A673 (cell line): ENCODE data around the gene FLNC. TPM values are rescaled to one million over a fixed set of nuclear protein-coding genes. Genes with fewer than 3 reads are reported as not detected.

Experiments
- BruUV-seq: library from RNA; stranded (reverse); fragments of 400-500 nt; replicated peaks from 2 replicates; lab custom pipeline; 2021; lab: Mats Ljungman, UMichigan
- CTCF ChIA-PET: fragments of 300-600 bp; sonication (Branson Sonifier 250); formaldehyde crosslinking; loops from one replicate; lab custom pipeline; 2022; ENCODE audit warnings: antibody characterized with exemption; lab: Charles Lee
- POLR2A ChIA-PET: fragments of 300-600 bp; sonication (Branson Sonifier 250); formaldehyde crosslinking; loops from one replicate; lab custom pipeline; 2022; ENCODE audit warnings: antibody characterized with exemption; ENCODE audit not compliant: low non-redundant PET; lab: Charles Lee
- DNase-seq: peaks from one replicate; pipeline ENCODE4 v3.0.0-alpha.2; 2015; ENCODE audit warnings: low spot score
- H3K27ac ChIP-seq: fragments of 200-600 bp; sonication (generic); 2 replicates; pipeline ENCODE4 v1.5.1; 2016; ENCODE audit warnings: mixed run types, low read depth, mild to moderate bottlenecking, mixed read lengths, antibody characterized with exemption, low read length; ENCODE audit not compliant: poor library complexity, severe bottlenecking
- H3K27me3 ChIP-seq: fragments of 200-600 bp; sonication (generic); replicated peaks from 2 replicates; pipeline ENCODE4 v1.6.1; 2017; ENCODE audit warnings: mixed run types, low read depth, mild to moderate bottlenecking, mixed read lengths, antibody characterized with exemption, low read length; ENCODE audit not compliant: insufficient read depth, poor library complexity
- H3K36me3 ChIP-seq: fragments of 200-600 bp; sonication (generic); 2 replicates; pipeline ENCODE4 v1.6.1; 2016; ENCODE audit warnings: mixed run types, mild to moderate bottlenecking, mixed read lengths, antibody characterized with exemption, low read length; ENCODE audit not compliant: insufficient read depth, poor library complexity, severe bottlenecking
- H3K4me1 ChIP-seq: fragments of 200-600 bp; sonication (generic); 2 replicates; pipeline ENCODE4 v1.6.1; 2017; ENCODE audit warnings: mixed run types, mild to moderate bottlenecking, mixed read lengths, antibody characterized with exemption, low read length; ENCODE audit not compliant: insufficient read depth, poor library complexity, severe bottlenecking
- H3K4me3 ChIP-seq: fragments of 200-600 bp; sonication (generic); 2 replicates; pipeline ENCODE4 v1.5.1; 2016; ENCODE audit warnings: low read depth, mixed run types, mild to moderate bottlenecking, mixed read lengths, low read length; ENCODE audit not compliant: poor library complexity, severe bottlenecking
- H3K9me3 ChIP-seq: fragments of 200-600 bp; sonication (generic); 2 replicates; pipeline ENCODE4 v1.6.1; 2016; ENCODE audit warnings: mixed run types, low read depth, mild to moderate bottlenecking, mixed read lengths, antibody characterized with exemption, low read length; ENCODE audit not compliant: poor library complexity, severe bottlenecking
- CTCF ChIP-seq: fragments of 300-800, 200-600 bp; sonication (generic); conservative IDR thresholded peaks from 2 replicates; pipeline ENCODE4 v1.5.1; 2017; ENCODE audit warnings: low read depth, mild to moderate bottlenecking, antibody characterized with exemption, low read length, moderate library complexity, mixed read lengths
- EZH2 ChIP-seq: fragments of 200-600 bp; sonication (generic); IDR thresholded peaks from 2 replicates; pipeline ENCODE4 v1.6.1; 2017; ENCODE audit warnings: borderline replicate concordance, low read depth, mild to moderate bottlenecking, mixed read lengths, antibody characterized with exemption, low read length; ENCODE audit not compliant: poor library complexity, severe bottlenecking
- intact Hi-C: fragments of 100-400 bp; cut with micrococcal nuclease; formaldehyde crosslinking; loops from one replicate; pipeline ENCODE4 v1.10.0; 2022; ENCODE audit not compliant: unreplicated experiment
- total RNA-seq: library from RNA; stranded (reverse); gene quantifications from 2 replicates; pipeline ENCODE4 v1.2.3, GENCODE V29; 2021

FLNC gene
- total RNA-seq, 1 experiment from 2014 or later: 6.5 TPM

GRCh38 chr7:128783143-128783861 lies 46.9 kb upstream of the FLNC start:
- no peaks in the 10 kb centered on the region for H3K9me3 ChIP-seq
- peaks cover 5% of the 10 kb centered on the region for H3K27me3 ChIP-seq
- no TSS peak for BruUV-seq
- peak; percentile 66 for DNase-seq
- H3K36me3 ChIP-seq: no peaks in the 10 kb centered on the region
- intact Hi-C loops: no loop called here
- no peaks in the 10 kb centered on the region for H3K4me1 ChIP-seq
- ChIA-PET CTCF (no interaction called here), POLR2A (no interaction called here)
- no peak overlapping the region for H3K4me3 ChIP-seq
- TF ChIP-seq CTCF: no peak
- TF ChIP-seq EZH2: no peak
- no peak overlapping the region for H3K27ac ChIP-seq

- Histone ChIP-seq H3K36me3 (no peaks in the 10 kb centered on the region), H3K9me3 (no peaks in the 10 kb centered on the region), H3K4me3 (no peak overlapping the region), H3K4me1 (no peaks in the 10 kb centered on the region), H3K27me3 (peaks cover 11% of the 10 kb centered on the region), H3K27ac (no peak overlapping the region)
- TF ChIP-seq EZH2 (no peak), CTCF (no peak)
- DNase-seq: no peak
- no TSS peak for BruUV-seq
- POLR2A ChIA-PET: no interaction called here
- intact Hi-C loops: no loop called here
- CTCF ChIA-PET: no interaction called here
Observed at GRCh38 chr7:128785738-128786137, 44.5 kb upstream of the FLNC start.

- intact Hi-C loops: no loop called here
- TF ChIP-seq EZH2 (no peak), CTCF (no peak)
- no peak overlapping the region for H3K4me3 ChIP-seq
- no peak overlapping the region for H3K27ac ChIP-seq
- CTCF ChIA-PET: no interaction called here
- no peaks in the 10 kb centered on the region for H3K4me1 ChIP-seq
- no peaks in the 10 kb centered on the region for H3K9me3 ChIP-seq
- DNase-seq: no peak
- H3K27me3 ChIP-seq: peaks cover 11% of the 10 kb centered on the region
- no peaks in the 10 kb centered on the region for H3K36me3 ChIP-seq
- POLR2A ChIA-PET: no interaction called here
- BruUV-seq: no TSS peak
Observed at GRCh38 chr7:128788446-128789412, 41.5 kb upstream of the FLNC start.
